HG02642 (cell line): ENCODE data around the gene OSTN.
"Not testable (repeated sequence)": the region's sequence is repeated elsewhere in the genome, so short reads cannot be mapped to it uniquely, and the experiment has no call there.

Experiments
- ATAC-seq: cut with Tn5 transposase; IDR thresholded peaks from one replicate; pipeline ENCODE4 v1.9.1; 2021; ENCODE audit warnings: mild to moderate bottlenecking; ENCODE audit not compliant: unreplicated experiment, poor library complexity

OSTN gene

GRCh38 chr3:191198932-191199331 is at the start of gene OSTN:
OSTN (plus strand) TSS chr3:191199241; CDS start chr3:191212533, 13,292 bp downstream.
- ATAC-seq = no peak

- no peak for ATAC-seq
Measured at GRCh38 chr3:191151653-191152052, 47.4 kb upstream of the OSTN start.

GRCh38 chr3:191154827-191155226 is 44.2 kb upstream of the OSTN start:
- ATAC-seq = no peak

- no peak for ATAC-seq
Measured at GRCh38 chr3:191158247-191158646, 40.8 kb upstream of the OSTN start.

- no peak for ATAC-seq
Measured at GRCh38 chr3:191158815-191159214, 40.2 kb upstream of the OSTN start.

GRCh38 chr3:191165802-191166201 is 33.2 kb upstream of the OSTN start:
- ATAC-seq = no peak

GRCh38 chr3:191166368-191166767 is 32.7 kb upstream of the OSTN start:
- no peak for ATAC-seq

GRCh38 chr3:191169566-191169965 is 29.5 kb upstream of the OSTN start:
- ATAC-seq = no peak

- ATAC-seq = peak; percentile 61
Measured at GRCh38 chr3:191170097-191170496, 28.9 kb upstream of the OSTN start.

GRCh38 chr3:191175102-191175501 is 23.9 kb upstream of the OSTN start:
- no peak for ATAC-seq

GRCh38 chr3:191176038-191176785 is 22.8 kb upstream of the OSTN start:
- ATAC-seq = no peak

GRCh38 chr3:191185382-191185781 is 13.7 kb upstream of the OSTN start:
- not testable (repeated sequence) for ATAC-seq

- not testable (repeated sequence) for ATAC-seq
Measured at GRCh38 chr3:191188246-191188645, 10.8 kb upstream of the OSTN start.

GRCh38 chr3:191192270-191192669 is 6.8 kb upstream of the OSTN start:
- not testable (repeated sequence) for ATAC-seq

- no peak for ATAC-seq
Measured at GRCh38 chr3:191192941-191193340, 6.1 kb upstream of the OSTN start.

GRCh38 chr3:191197761-191198306 is 1.2 kb upstream of the OSTN start:
- ATAC-seq = no peak

GRCh38 chr3:191198480-191198879 is 561 bp upstream of the OSTN start:
- ATAC-seq = no peak

- no peak for ATAC-seq
Measured at GRCh38 chr3:191210032-191210431, 11.0 kb downstream of the OSTN start.

- no peak for ATAC-seq
Measured at GRCh38 chr3:191216510-191216909, 17.5 kb downstream of the OSTN start.

GRCh38 chr3:191217301-191217700 is 18.3 kb downstream of the OSTN start:
- ATAC-seq = no peak

GRCh38 chr3:191220908-191221307 is 21.9 kb downstream of the OSTN start:
- ATAC-seq = no peak

- ATAC-seq = no peak
Measured at GRCh38 chr3:191221638-191222037, 22.6 kb downstream of the OSTN start.
